ENCODE measurements around the gene PPP1R1C.

PPP1R1C gene

GRCh38 chr2:182078988-182079602 is 93.4 kb downstream of the PPP1R1C start:
- no peak for DNase-seq (ENCODE audit: low spot score)
- TF ChIP-seq CTCF (IDR thresholded peaks at IDR 0.05; ENCODE audit: extremely low read depth, missing control alignments) = no peak

GRCh38 chr2:182080493-182080892 is 94.8 kb downstream of the PPP1R1C start:
- DNase-seq (ENCODE audit: low spot score) = no peak
- TF ChIP-seq CTCF (IDR thresholded peaks at IDR 0.05; ENCODE audit: extremely low read depth, missing control alignments) = no peak

- TF ChIP-seq CTCF (IDR thresholded peaks at IDR 0.05; ENCODE audit: extremely low read depth, missing control alignments) = no peak
- DNase-seq (ENCODE audit: low spot score) = no peak
Observed at GRCh38 chr2:182081602-182082260, 96.1 kb downstream of the PPP1R1C start.

- no peak for TF ChIP-seq CTCF (IDR thresholded peaks at IDR 0.05; ENCODE audit: extremely low read depth, missing control alignments)
- DNase-seq (ENCODE audit: low spot score) = no peak
Observed at GRCh38 chr2:182088681-182089320, 103.1 kb downstream of the PPP1R1C start.

- TF ChIP-seq CTCF (IDR thresholded peaks at IDR 0.05; ENCODE audit: extremely low read depth, missing control alignments) = no peak
- no peak for DNase-seq (ENCODE audit: low spot score)
Observed at GRCh38 chr2:182090486-182090885, 104.8 kb downstream of the PPP1R1C start.

GRCh38 chr2:182097571-182098164 is 112.0 kb downstream of the PPP1R1C start:
- DNase-seq (ENCODE audit: low spot score) = no peak
- TF ChIP-seq CTCF (IDR thresholded peaks at IDR 0.05; ENCODE audit: extremely low read depth, missing control alignments) = no peak

- TF ChIP-seq CTCF (IDR thresholded peaks at IDR 0.05; ENCODE audit: extremely low read depth, missing control alignments) = no peak
- no peak for DNase-seq (ENCODE audit: low spot score)
Observed at GRCh38 chr2:182098648-182099047, 113.0 kb downstream of the PPP1R1C start.

Measured in GM20000 (cell line).